GM10266 (cell line): ENCODE results near the gene RPS6KA1.

Experiments used
- DNase-seq: peaks from one replicate; pipeline ENCODE4 v3.0.0; 2012; ENCODE audit errors: extremely low spot score
- CTCF ChIP-seq: IDR thresholded peaks from 2 replicates; pipeline ENCODE4 v1.5.1; 2012; ENCODE audit warnings: mild to moderate bottlenecking, low read depth; ENCODE audit not compliant: control insufficient read depth, insufficient read depth; ENCODE audit errors: missing control alignments

RPS6KA1 gene

GRCh38 chr1:26539722-26540121 is 10.2 kb downstream of the RPS6KA1 start:
- no peak for TF ChIP-seq CTCF
- no peak for DNase-seq

- DNase-seq, result no peak
- TF ChIP-seq CTCF, result no peak
These were observed 10.8 kb downstream of the RPS6KA1 start for GRCh38 chr1:26540351-26540750.

DNA sequence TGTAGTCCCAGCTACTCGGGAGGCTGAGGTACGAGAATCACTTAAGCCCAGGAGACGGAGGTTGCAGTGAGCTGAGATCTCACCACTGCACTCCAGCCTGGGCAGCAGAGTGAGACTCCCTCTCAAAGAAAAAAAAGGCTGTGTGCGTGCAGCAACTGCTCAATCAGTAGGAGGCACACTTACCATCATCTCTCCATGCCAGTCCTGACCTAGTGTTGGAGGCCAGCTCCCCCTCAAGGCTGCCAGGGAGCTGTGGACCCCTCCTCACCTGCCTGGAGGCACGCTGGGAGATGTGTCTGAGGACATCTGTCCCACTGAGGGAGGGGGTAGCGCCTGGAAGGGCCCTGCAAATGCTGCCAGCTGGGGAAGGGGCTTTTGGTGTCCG is 11.9 kb downstream of the RPS6KA1 start:
- no peak for TF ChIP-seq CTCF
- DNase-seq, result no peak

DNA sequence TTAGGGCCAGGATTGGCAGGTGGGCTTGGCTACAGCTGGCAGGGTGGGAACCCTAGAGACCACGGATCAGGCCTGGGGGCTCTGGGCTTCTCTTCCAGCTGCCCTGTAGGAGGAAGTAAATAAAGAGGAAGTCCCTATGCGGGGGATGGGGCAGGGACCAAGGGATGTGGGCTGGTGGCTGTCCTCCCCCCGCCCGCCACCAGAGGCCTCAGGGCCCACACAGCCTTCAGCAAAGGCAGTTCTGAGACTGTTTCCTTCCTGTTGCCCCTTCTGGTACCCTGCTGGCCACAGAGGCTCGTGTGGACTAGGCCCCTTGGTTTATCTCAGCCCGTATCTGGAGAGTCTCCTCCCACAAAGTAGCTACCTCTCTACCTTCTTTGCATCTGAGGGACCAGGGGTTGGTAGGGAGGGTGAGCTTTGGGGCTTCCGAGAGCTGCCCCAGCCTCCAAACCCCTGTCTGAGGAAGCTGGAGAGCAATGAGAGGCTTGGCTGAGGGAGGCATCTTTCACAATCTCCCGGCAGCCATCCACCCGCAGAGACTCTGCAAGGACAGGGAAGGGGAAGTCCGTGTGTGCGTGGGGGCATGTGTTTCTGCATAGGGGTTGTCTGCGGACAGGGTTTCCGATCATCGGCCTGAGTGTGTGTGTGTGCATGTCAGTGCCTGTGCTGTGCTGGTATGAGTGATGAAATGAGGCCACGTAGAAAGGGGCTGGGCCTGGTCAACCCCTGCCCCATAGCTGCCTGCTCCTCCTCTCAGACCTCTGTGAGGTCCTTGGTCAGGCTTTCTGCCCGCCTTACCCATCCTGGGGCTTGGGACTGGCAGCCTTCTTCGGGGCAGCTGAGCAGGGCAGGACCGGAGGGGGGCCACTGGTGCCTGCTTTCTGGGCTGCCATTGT is 12.5 kb downstream of the RPS6KA1 start:
- peak; percentile 85 for DNase-seq

DNA sequence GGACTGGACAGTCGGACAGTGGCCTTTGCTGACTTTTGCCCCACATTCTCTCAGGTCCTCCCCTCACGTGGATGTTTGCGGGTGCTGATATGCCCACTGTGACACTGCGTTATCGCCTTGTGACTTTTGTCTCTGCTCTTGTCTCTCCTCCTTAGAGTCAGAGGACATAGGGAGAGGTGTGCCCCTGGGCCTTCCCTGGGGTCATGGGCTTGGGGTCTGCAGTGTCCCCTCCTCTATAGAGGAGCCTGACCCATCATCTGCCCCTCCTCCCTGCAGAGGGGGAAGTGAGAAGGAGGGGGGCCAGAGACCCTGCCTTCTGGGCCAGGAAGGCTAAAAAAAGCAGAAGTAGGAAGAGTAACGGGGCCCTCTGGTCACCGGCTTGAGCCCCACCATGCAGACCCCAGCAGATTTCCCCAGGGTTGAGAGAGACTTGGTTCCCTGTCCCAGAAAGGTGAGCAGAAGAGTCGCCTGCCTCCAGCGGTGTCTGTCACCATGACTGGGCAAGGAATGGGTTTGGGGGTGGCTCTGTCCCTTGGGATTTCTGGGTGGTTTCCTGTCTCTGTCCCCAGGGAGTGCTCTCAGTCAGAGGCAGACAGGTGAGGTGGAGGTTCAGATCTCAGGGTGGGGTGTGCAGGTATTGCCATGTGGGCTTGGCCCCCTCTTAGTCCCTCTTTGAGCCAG is 13.3 kb downstream of the RPS6KA1 start:
- DNase-seq, result peak; percentile 29
- no peak for TF ChIP-seq CTCF

More for the DNA sequence above, 12.5 kb downstream of the RPS6KA1 start:
- peak; percentile 60 for TF ChIP-seq CTCF

DNA sequence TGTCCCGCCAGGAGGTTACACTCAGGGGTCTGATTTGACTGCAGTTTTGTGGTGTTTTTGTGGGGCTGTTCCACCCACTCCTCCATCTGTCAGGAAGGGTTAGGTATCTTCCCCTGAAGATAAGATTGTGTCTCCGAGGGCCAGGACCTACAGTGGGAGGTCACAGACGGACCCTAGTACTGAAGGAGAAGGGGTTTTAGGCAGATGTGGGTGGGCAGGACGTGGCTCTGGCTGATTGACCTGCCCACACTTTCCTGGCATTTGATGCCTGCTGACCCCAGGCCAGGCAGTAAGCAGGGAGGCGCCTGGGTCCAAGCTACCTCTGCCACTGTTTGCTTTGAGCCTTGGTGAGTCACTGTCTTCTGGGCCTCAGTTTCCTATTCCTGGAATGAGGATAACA is 13.9 kb downstream of the RPS6KA1 start:
- TF ChIP-seq CTCF, result no peak
- DNase-seq, result no peak

DNA sequence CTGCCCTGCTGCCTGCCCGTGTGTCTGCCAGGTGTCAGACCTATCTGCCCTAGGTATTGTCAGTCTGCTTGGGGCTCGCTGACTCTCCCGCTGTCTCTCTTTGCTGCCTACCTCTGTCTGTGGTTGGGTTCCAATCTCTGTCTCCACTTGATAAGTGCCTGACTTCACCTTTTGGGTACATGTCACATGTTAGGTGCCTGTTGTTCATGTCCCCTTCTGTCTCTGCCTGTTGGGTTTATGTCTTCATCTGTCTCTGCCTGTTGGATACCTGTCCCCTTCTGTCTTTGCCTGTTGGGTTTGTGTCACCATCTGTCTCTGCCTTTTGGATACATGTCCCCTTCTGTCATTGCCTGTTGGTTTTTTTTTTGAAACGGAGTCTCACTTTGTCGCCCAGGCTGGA is 14.6 kb downstream of the RPS6KA1 start:
- TF ChIP-seq CTCF, result no peak
- DNase-seq, result no peak
